ENCODE data around the gene RPL28. TPM values are rescaled to one million over a fixed set of nuclear protein-coding genes. Genes with fewer than 3 reads are reported as not detected.
"Not testable (repeated sequence)": the region's sequence is repeated elsewhere in the genome, so short reads cannot be mapped to it uniquely, and the experiment has no call there.

The RPL28 gene
- total RNA-seq, 4 donors from 2014 or later: 20.7 to 1,084 (median 431) TPM

GRCh38 chr19:55406091-55406825 is 20.5 kb downstream of the RPL28 start:
- Histone ChIP-seq H3K27me3 (no peaks in the 10 kb centered on the region), H3K4me3 (peak overlapping the region; percentile 90 to 93), H3K4me1 (peaks cover 0 to 7% of the 10 kb centered on the region in 2 donors), H3K9me3 (no peaks in the 10 kb centered on the region), H3K36me3 (no peaks in the 10 kb centered on the region), H3K27ac (no peak overlapping the region)
- intact Hi-C loops (cut with DNase I; ENCODE audit: low total_unique reads): no loop called here
- DNase-seq: no peak
- TF ChIP-seq POLR2A (IDR thresholded peaks at IDR 0.05) (no peak), CTCF (IDR thresholded peaks at IDR 0.05) (no peak)

GRCh38 chr19:55406826-55407549 is 21.3 kb downstream of the RPL28 start:
- no peaks in the 10 kb centered on the region for H3K36me3 ChIP-seq
- DNase-seq: peak in 1 of 2 donors; percentile 40

GRCh38 chr19:55407550-55407799 is 21.7 kb downstream of the RPL28 start, which contains the start of gene UBE2S:
Gene UBE2S, minus strand, starts transcription at chr19:55407788. Its CDS starts 199 bp downstream, at chr19:55407589.
- Histone ChIP-seq H3K4me3 (peak within 1 kb of the TSS; percentile 90 to 93), H3K27ac (peak within 1 kb of the TSS; percentile 95 to 98)
- peak in 1 of 4 experiments; percentile 18 for TF ChIP-seq CTCF (IDR thresholded peaks at IDR 0.05)
- TF ChIP-seq POLR2A (IDR thresholded peaks at IDR 0.05): peak; percentile 95 to 99
- H3K4me1 ChIP-seq; H3K27me3 ChIP-seq; intact Hi-C loops (cut with DNase I; ENCODE audit: low total_unique reads); H3K9me3 ChIP-seq; H3K36me3 ChIP-seq; DNase-seq: not testable (repeated sequence)

More at GRCh38 chr19:55406826-55407549, 21.3 kb downstream of the RPL28 start:
- H3K27ac ChIP-seq: peak overlapping the region; percentile 95 to 98
- no peaks in the 10 kb centered on the region for H3K27me3 ChIP-seq
- H3K4me1 ChIP-seq: peaks cover 0 to 7% of the 10 kb centered on the region in 2 donors
- peak overlapping the region; percentile 90 to 93 for H3K4me3 ChIP-seq
- no peaks in the 10 kb centered on the region for H3K9me3 ChIP-seq
- TF ChIP-seq POLR2A (IDR thresholded peaks at IDR 0.05) (no peak), CTCF (IDR thresholded peaks at IDR 0.05) (no peak)
- intact Hi-C loops (cut with DNase I; ENCODE audit: low total_unique reads): no loop called here

- Histone ChIP-seq H3K27me3 (no peaks in the 10 kb centered on the region), H3K9me3 (no peaks in the 10 kb centered on the region), H3K4me3 (peak overlapping the region; percentile 90 to 93), H3K4me1 (peaks cover 0 to 7% of the 10 kb centered on the region in 2 donors), H3K27ac (peak overlapping the region; percentile 95 to 98), H3K36me3 (no peaks in the 10 kb centered on the region)
- intact Hi-C loops (cut with DNase I; ENCODE audit: low total_unique reads): no loop called here
- peak; percentile 98 for DNase-seq
- TF ChIP-seq POLR2A (IDR thresholded peaks at IDR 0.05) (no peak), CTCF (IDR thresholded peaks at IDR 0.05) (peak in 1 of 4 experiments; percentile 6)
Measured at GRCh38 chr19:55407800-55408532, 22.2 kb downstream of the RPL28 start.

All from uterus (tissue), 4 donors.